WERI-Rb-1 (cell line): ENCODE data around the gene APBB1.

Source experiments
- DNase-seq: peaks from one replicate; pipeline ENCODE4 v3.0.0-alpha.2; 2020
- H3K27ac ChIP-seq: fragments of 250-450 bp; sonication (Bioruptor Pico); 2 replicates; pipeline ENCODE4 v1.5.1; 2020; ENCODE audit warnings: mild to moderate bottlenecking, moderate library complexity
- H3K27me3 ChIP-seq: fragments of 250-450 bp; sonication (Bioruptor Pico); 2 replicates; pipeline ENCODE4 v1.5.1; 2021; ENCODE audit warnings: mild to moderate bottlenecking, low read depth, moderate library complexity; ENCODE audit not compliant: insufficient read depth, severe bottlenecking
- H3K36me3 ChIP-seq: fragments of 250-450 bp; sonication (Bioruptor Pico); 2 replicates; pipeline ENCODE4 v1.5.1; 2020; ENCODE audit warnings: mild to moderate bottlenecking, moderate library complexity
- H3K4me3 ChIP-seq: 2 replicates; pipeline ENCODE4 v1.5.1; 2011; ENCODE audit warnings: low read depth, mild to moderate bottlenecking, control low read depth, low read length
- H3K9me3 ChIP-seq: fragments of 250-450 bp; sonication (Bioruptor Pico); 2 replicates; pipeline ENCODE4 v1.5.1; 2021; ENCODE audit warnings: mild to moderate bottlenecking, moderate library complexity; ENCODE audit not compliant: severe bottlenecking
- CTCF ChIP-seq: IDR thresholded peaks from 2 replicates; pipeline ENCODE4 v1.5.1; 2011; ENCODE audit warnings: low read depth, mild to moderate bottlenecking, control low read depth, inconsistent platforms, low read length

The APBB1 gene

GRCh38 chr11:6345366-6345765 lies 73.5 kb downstream of the APBB1 start:
- Histone ChIP-seq H3K36me3 (no peaks in the 10 kb centered on the region), H3K4me3 (no peak overlapping the region), H3K27ac (no peak overlapping the region), H3K9me3 (no peaks in the 10 kb centered on the region), H3K27me3 (peaks cover 22% of the 10 kb centered on the region)
- no peak for TF ChIP-seq CTCF
- no peak for DNase-seq
